GM10266 (cell line): ENCODE results near the gene PACSIN1.
A peak's percentile ranks its signal among the peaks of the same experiment; 100 is the strongest.

Experiments used
- DNase-seq: peaks from one replicate; pipeline ENCODE4 v3.0.0; 2012; ENCODE audit errors: extremely low spot score
- TF ChIP-seq, protein P1 (sequence below): IDR thresholded peaks from 2 replicates; pipeline ENCODE4 v1.5.1; 2012; ENCODE audit warnings: mild to moderate bottlenecking, low read depth; ENCODE audit not compliant: control insufficient read depth, insufficient read depth; ENCODE audit errors: missing control alignments

PACSIN1 gene

DNA sequence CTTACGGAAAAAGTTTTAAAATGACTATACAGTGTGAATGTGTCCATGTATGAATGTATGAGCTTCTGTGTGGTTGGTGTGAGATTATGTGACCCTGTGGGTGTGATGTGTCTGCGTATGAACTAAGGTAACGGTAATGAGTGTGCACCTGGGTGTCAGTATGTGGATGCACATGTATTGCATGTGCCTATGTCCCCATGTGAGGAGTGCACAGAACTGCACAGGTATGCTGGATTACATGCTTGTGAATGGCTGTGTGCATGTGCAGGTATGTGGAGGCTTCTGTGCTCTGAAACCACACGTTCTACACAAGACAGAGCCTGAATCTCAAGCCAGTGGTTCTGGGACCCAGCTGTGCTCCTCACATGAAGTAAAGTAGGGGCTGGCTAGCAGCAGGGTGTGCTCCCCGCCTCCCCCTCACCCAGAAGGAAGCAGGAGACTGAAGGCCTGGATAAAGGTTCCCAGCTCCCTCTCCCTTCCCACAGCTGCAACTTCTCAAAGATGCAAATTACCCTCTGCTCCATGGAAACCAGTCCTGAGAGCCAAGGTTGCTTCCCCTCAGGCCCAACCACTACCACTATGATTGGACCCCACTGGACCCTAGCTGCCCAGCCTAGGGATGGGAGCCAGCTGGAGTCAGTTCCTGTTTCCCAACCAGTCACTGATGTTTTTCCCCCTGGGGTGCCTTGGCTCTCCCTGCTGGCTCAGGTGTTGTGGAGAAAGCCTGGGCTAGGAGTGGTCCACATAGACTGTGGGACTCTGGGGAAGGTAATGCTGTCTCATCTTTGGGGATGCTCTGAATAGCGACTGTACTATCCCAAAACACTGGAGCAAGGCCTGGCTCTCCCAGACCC is 115.1 kb downstream of the PACSIN1 start:
- no peak for DNase-seq
- TF ChIP-seq, protein P1, sequence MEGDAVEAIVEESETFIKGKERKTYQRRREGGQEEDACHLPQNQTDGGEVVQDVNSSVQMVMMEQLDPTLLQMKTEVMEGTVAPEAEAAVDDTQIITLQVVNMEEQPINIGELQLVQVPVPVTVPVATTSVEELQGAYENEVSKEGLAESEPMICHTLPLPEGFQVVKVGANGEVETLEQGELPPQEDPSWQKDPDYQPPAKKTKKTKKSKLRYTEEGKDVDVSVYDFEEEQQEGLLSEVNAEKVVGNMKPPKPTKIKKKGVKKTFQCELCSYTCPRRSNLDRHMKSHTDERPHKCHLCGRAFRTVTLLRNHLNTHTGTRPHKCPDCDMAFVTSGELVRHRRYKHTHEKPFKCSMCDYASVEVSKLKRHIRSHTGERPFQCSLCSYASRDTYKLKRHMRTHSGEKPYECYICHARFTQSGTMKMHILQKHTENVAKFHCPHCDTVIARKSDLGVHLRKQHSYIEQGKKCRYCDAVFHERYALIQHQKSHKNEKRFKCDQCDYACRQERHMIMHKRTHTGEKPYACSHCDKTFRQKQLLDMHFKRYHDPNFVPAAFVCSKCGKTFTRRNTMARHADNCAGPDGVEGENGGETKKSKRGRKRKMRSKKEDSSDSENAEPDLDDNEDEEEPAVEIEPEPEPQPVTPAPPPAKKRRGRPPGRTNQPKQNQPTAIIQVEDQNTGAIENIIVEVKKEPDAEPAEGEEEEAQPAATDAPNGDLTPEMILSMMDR: no peak

DNA sequence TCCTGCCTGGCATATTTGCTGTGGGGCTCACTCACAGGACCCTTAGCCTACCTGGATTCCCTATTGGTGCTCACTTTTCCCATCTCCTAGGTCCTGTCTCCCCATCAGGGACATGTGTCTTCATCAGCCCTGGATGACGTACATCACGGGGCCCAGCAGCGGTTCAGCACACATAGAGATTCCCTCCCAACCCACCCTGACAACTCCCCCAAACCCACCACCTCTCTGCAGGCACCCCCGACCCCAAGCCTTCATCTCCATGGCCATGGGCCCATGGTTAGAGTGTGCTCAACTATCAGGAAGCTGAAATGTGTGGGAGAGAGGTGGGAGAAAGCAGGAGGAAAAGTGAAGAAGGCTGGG is 115.7 kb downstream of the PACSIN1 start:
- TF ChIP-seq, protein P1: no peak
- no peak for DNase-seq

DNA sequence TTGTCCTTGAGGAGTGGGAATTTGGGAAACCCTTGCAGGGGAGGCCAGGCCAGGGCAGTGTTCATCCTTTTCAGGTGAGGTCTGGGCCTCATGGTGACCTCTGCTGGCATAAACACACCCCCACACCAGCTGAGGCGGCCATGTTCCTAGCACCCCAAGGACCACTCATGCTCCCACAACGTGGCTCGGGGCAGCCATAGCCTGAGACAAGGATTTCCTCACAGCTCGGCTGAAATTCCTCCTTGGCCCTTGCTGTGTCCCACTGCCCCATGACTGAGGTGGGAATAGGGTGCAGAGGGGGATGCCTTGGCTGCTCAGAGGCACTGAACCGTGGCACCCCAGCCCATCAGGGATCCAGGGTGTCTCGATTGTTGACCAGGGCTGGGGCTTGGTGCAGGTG is 117.6 kb downstream of the PACSIN1 start:
- TF ChIP-seq, protein P1: peak; percentile 8
- no peak for DNase-seq

DNA sequence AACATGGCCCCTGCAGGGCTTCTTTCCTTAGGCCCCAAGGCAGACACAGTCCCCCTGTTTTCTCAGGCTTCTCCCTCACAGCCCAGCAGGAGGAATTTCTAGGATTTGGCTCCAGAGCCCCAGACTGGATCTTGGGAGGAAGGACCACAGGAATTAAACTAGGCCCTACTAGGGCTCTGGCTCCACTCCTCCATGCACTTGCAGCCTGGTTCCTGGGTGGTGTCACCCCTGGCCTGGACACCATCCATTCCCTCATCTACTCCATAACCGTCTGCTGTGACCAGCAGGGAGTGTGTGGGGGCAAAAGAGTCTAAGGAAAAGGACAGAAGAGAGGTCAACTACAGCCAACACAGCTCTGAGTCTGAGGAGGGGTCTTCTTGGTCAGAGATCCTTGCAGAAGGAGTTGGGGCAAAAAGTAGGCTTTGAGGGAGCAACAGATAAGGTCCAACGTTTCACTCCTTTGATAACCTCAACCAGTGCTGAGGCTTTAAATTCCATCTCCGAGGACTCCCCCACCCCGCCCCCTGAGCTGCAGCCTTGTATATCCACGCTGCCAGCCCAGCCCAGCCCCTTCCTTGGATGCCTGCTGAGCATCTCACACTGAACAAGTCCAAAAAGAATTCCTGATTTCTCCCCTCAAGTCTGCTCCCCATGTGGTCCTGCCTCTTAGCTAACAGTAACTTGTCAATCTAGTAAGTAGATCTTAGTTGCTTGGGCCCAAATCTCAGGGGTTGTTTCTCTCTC is 118.2 kb downstream of the PACSIN1 start:
- TF ChIP-seq, protein P1: no peak
- DNase-seq: no peak

DNA sequence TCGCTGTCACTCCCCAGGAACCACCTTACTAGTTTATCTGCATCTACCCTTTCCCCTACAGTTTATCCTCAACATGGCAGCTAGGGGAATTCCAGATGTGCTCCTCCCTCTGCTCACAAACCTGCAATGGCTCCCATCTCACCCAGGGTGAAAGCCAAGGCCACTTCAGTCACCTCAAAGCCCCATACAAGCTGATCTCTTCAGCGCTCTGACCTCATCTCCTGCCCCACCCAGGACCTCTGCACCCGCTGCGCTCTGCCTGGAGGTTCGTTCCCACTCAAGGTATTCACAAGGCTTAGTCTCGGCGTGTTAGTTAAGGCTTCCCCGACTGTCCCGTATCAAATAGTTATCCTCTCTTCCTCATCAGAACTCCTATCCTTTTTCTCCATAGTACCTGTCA is 118.8 kb downstream of the PACSIN1 start:
- DNase-seq: no peak
- TF ChIP-seq, protein P1: no peak
